ENCODE results near the gene URM1.

The URM1 gene

GRCh38 chr9:128375865-128376264, 4.7 kb downstream of the URM1 start:
- H3K4me1 ChIP-seq (ENCODE audit: insufficient read depth, low read length, severe bottlenecking): peaks cover 13% of the 10 kb centered on the region
- no peak overlapping the region for H3K9ac ChIP-seq (ENCODE audit: low read length)
- H3K4me2 ChIP-seq (ENCODE audit: low read length): no peak overlapping the region
- peaks cover 22% of the 10 kb centered on the region for H3K79me2 ChIP-seq (ENCODE audit: insufficient read depth, low read length)
- no peak overlapping the region for H3K27ac ChIP-seq (ENCODE audit: low read depth, low read length, poor library complexity, severe bottlenecking)
- no peaks in the 10 kb centered on the region for H4K20me1 ChIP-seq (ENCODE audit: insufficient read depth, low read length)
- no peak for TF ChIP-seq CTCF (IDR thresholded peaks at IDR 0.05; ENCODE audit: low read length)
- TF ChIP-seq EZH2 (IDR thresholded peaks at IDR 0.05; ENCODE audit: borderline replicate concordance, low read length): no peak
- H3K4me3 ChIP-seq (ENCODE audit: low read depth, low read length, poor library complexity, severe bottlenecking): no peak overlapping the region
- H3K9me2 ChIP-seq (ENCODE audit: low read depth, low read length): no peaks in the 10 kb centered on the region
- no peaks in the 10 kb centered on the region for H3K9me3 ChIP-seq (ENCODE audit: low read length)
- no peaks in the 10 kb centered on the region for H3K27me3 ChIP-seq (ENCODE audit: insufficient read depth, low read length)
- no peak overlapping the region for H2AFZ ChIP-seq (ENCODE audit: low read length)
- peaks cover 31% of the 10 kb centered on the region for H3K36me3 ChIP-seq (ENCODE audit: insufficient read depth, low read length)
- H3F3A ChIP-seq (ENCODE audit: insufficient read depth, low read length): no peaks in the 10 kb centered on the region

- no peak overlapping the region for H3K4me2 ChIP-seq (ENCODE audit: low read length)
- H2AFZ ChIP-seq (ENCODE audit: low read length): no peak overlapping the region
- no peak overlapping the region for H3K27ac ChIP-seq (ENCODE audit: low read depth, low read length, poor library complexity, severe bottlenecking)
- H3K9me3 ChIP-seq (ENCODE audit: low read length): no peaks in the 10 kb centered on the region
- no peak for TF ChIP-seq CTCF (IDR thresholded peaks at IDR 0.05; ENCODE audit: low read length)
- no peak for TF ChIP-seq EZH2 (IDR thresholded peaks at IDR 0.05; ENCODE audit: borderline replicate concordance, low read length)
- no peaks in the 10 kb centered on the region for H3K4me1 ChIP-seq (ENCODE audit: insufficient read depth, low read length, severe bottlenecking)
- H3K9ac ChIP-seq (ENCODE audit: low read length): no peak overlapping the region
- H3K36me3 ChIP-seq (ENCODE audit: insufficient read depth, low read length): peaks cover 44% of the 10 kb centered on the region
- H4K20me1 ChIP-seq (ENCODE audit: insufficient read depth, low read length): no peaks in the 10 kb centered on the region
- no peaks in the 10 kb centered on the region for H3K79me2 ChIP-seq (ENCODE audit: insufficient read depth, low read length)
- no peak overlapping the region for H3K4me3 ChIP-seq (ENCODE audit: low read depth, low read length, poor library complexity, severe bottlenecking)
- H3K9me2 ChIP-seq (ENCODE audit: low read depth, low read length): no peaks in the 10 kb centered on the region
- H3K27me3 ChIP-seq (ENCODE audit: insufficient read depth, low read length): no peaks in the 10 kb centered on the region
- no peaks in the 10 kb centered on the region for H3F3A ChIP-seq (ENCODE audit: insufficient read depth, low read length)
These were observed 11.1 kb downstream of the URM1 start for GRCh38 chr9:128382261-128382660.

GRCh38 chr9:128383007-128383753, 12.0 kb downstream of the URM1 start:
- H3K9me3 ChIP-seq (ENCODE audit: low read length): no peaks in the 10 kb centered on the region
- no peak overlapping the region for H3K9ac ChIP-seq (ENCODE audit: low read length)
- no peaks in the 10 kb centered on the region for H3K27me3 ChIP-seq (ENCODE audit: insufficient read depth, low read length)

More at GRCh38 chr9:128383007-128383753, 12.0 kb downstream of the URM1 start:
- peaks cover 49% of the 10 kb centered on the region for H3K36me3 ChIP-seq (ENCODE audit: insufficient read depth, low read length)
- H4K20me1 ChIP-seq (ENCODE audit: insufficient read depth, low read length): no peaks in the 10 kb centered on the region
- no peaks in the 10 kb centered on the region for H3K79me2 ChIP-seq (ENCODE audit: insufficient read depth, low read length)
- no peak overlapping the region for H3K4me2 ChIP-seq (ENCODE audit: low read length)
- H3F3A ChIP-seq (ENCODE audit: insufficient read depth, low read length): no peaks in the 10 kb centered on the region
- H3K27ac ChIP-seq (ENCODE audit: low read depth, low read length, poor library complexity, severe bottlenecking): no peak overlapping the region
- no peak overlapping the region for H3K4me3 ChIP-seq (ENCODE audit: low read depth, low read length, poor library complexity, severe bottlenecking)
- H3K4me1 ChIP-seq (ENCODE audit: insufficient read depth, low read length, severe bottlenecking): no peaks in the 10 kb centered on the region
- no peak overlapping the region for H2AFZ ChIP-seq (ENCODE audit: low read length)
- no peak for TF ChIP-seq CTCF (IDR thresholded peaks at IDR 0.05; ENCODE audit: low read length)
- no peak for TF ChIP-seq EZH2 (IDR thresholded peaks at IDR 0.05; ENCODE audit: borderline replicate concordance, low read length)
- no peaks in the 10 kb centered on the region for H3K9me2 ChIP-seq (ENCODE audit: low read depth, low read length)

Data from OCI-LY1 (cell line).